ENCODE measurements around the gene RRH. TPM values are rescaled to one million over a fixed set of nuclear protein-coding genes. Genes with fewer than 3 reads are reported as not detected.

Gene RRH
- total and polyA plus RNA-seq, 4 donors, result 0.05 to 0.08 (median 0.05) TPM; not detected in 1

DNA sequence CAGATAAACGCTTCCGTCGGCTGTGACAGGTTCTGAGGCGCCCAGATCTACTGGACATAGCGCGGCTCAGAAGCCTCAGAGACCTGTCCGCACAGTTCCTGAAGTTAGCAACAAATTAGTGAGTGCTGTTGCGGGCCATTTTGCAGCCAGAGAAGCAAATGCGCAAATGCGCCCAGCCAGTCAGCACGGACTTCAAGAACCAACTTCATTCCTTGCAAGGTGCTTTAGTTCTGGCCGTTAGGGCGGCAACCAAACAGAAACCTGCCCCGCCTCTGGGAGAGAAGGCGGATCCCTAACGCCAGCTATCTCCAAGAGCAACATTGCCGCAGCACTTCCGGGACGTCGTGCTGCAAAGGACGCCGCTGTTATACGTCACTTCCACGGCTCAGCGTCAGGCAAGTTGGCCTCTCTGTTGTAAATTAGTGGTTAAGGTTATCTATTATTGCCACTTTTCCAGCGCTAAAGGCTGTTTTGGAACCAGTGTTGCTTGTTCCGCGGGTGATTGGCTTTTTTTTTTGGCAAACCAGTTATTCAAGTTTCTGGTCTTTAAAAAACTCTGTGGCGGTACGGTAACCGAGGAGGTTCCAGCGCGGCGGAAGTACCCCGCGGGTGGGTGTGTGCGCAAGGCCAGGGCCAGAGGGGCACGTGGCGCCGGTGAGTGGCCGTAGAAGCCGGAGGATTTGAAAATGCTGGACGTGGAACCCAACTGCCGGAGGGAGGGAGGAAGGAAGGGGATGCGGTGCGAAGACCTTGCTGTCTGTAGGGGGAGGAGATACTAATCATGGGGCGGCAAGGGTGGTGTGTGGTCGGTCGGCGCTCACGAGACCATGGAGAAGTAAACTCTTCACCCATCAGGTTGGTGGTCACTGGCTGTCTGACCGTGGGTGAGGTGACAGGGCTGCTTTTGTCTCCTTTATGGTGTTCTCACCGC lies 12.4 kb upstream of the RRH start, which contains the start of gene GAR1 (continued):
- TF ChIP-seq, protein P1, sequence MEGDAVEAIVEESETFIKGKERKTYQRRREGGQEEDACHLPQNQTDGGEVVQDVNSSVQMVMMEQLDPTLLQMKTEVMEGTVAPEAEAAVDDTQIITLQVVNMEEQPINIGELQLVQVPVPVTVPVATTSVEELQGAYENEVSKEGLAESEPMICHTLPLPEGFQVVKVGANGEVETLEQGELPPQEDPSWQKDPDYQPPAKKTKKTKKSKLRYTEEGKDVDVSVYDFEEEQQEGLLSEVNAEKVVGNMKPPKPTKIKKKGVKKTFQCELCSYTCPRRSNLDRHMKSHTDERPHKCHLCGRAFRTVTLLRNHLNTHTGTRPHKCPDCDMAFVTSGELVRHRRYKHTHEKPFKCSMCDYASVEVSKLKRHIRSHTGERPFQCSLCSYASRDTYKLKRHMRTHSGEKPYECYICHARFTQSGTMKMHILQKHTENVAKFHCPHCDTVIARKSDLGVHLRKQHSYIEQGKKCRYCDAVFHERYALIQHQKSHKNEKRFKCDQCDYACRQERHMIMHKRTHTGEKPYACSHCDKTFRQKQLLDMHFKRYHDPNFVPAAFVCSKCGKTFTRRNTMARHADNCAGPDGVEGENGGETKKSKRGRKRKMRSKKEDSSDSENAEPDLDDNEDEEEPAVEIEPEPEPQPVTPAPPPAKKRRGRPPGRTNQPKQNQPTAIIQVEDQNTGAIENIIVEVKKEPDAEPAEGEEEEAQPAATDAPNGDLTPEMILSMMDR (IDR thresholded peaks at IDR 0.05; ENCODE audit: low read depth, low read length, missing input control), result no peak
- TF ChIP-seq, protein P2, sequence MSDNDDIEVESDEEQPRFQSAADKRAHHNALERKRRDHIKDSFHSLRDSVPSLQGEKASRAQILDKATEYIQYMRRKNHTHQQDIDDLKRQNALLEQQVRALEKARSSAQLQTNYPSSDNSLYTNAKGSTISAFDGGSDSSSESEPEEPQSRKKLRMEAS (IDR thresholded peaks at IDR 0.05), result peak; percentile 95
- TF ChIP-seq GABPA (IDR thresholded peaks at IDR 0.05 in 1 of 2, conservative IDR thresholded peaks at IDR 0.05 in 1 of 2), result peak; percentile 90 to 99
- peak in 1 of 2 donors; percentile 25 for TF ChIP-seq HNF4A (conservative IDR thresholded peaks at IDR 0.05)
- peak; percentile 46 for TF ChIP-seq SP1 (IDR thresholded peaks at IDR 0.05)
- peak; percentile 87 for TF ChIP-seq YY1 (IDR thresholded peaks at IDR 0.05)
- TF ChIP-seq EGR1 (IDR thresholded peaks at IDR 0.05; ENCODE audit: low read depth in 2 of 2), result peak; percentile 52 to 71

DNA sequence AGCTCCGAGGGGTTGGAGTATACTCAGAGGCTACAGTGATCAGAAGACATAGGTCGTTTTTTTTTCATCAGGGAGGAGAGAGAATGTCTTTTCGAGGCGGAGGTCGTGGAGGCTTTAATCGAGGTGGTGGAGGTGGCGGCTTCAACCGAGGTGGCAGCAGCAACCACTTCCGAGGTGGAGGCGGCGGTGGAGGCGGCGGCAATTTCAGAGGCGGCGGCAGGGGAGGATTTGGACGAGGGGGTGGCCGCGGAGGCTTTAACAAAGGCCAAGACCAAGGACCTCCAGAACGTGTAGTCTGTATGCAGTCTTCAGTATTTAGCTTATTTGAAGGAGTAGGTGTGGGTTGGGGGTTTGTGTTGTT lies 11.7 kb upstream of the RRH start:
- peaks cover 2 to 20% (median 16%) of the 10 kb centered on the region in 4 donors for H3K4me1 ChIP-seq (ENCODE audit: control insufficient read depth in 4 of 4, insufficient read depth in 4 of 4, low read length in 3 of 4)
- TF ChIP-seq TAF1 (conservative IDR thresholded peaks at IDR 0.05) (no peak), RXRA (IDR thresholded peaks at IDR 0.05) (no peak), GABPA (IDR thresholded peaks at IDR 0.05 in 1 of 2, conservative IDR thresholded peaks at IDR 0.05 in 1 of 2) (no peak), HNF4A (conservative IDR thresholded peaks at IDR 0.05) (no peak)
- no peaks in the 10 kb centered on the region for H3K9me3 ChIP-seq (ENCODE audit: control insufficient read depth in 4 of 4, low read length in 3 of 4)
- under 1% methylated on average over 19 of the region's 19 CpGs for WGBS
- peak overlapping the region; percentile 81 to 97 (median 85) for H3K4me3 ChIP-seq (ENCODE audit: low read depth in 1 of 3, low read length in 3 of 3)
- H3K27ac ChIP-seq (ENCODE audit: low read depth in 1 of 2, low read length in 2 of 2), result peak overlapping the region in 1 of 2 donors; percentile 87
- DNase-seq (ENCODE audit: low spot score), result peak; percentile 52
- H3K27me3 ChIP-seq (ENCODE audit: control insufficient read depth in 4 of 4, insufficient read depth in 4 of 4, low read length in 3 of 4), result no peaks in the 10 kb centered on the region
- peak overlapping the region; percentile 82 to 84 for H3K9ac ChIP-seq (ENCODE audit: low read depth in 1 of 2, low read length in 2 of 2)
- peaks cover 2 to 15% (median 10%) of the 10 kb centered on the region in 4 donors for H3K36me3 ChIP-seq (ENCODE audit: control insufficient read depth in 4 of 4, insufficient read depth in 3 of 4, low read depth in 1 of 4, low read length in 3 of 4)

DNA sequence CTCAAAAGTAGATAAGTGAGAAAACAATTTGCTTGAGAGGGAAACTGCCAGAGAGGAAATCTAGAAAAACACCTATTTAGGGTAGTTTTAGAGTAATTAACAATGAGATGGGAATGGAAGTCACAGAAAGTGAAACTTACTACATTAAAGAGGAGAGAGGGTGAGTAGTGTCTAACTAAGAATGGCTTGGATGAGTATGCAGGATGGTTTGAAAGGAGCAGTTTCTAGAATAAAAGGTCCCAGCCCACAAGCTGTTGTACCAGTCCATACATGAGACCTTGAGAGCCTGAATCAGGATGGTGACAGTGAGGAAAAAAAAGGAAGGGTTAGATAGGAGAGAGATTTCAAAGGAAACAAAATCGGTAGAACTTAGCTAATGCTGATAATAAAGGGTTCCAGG lies 10.9 kb upstream of the RRH start:
- no peak for TF ChIP-seq RXRA (IDR thresholded peaks at IDR 0.05)
- no peak for TF ChIP-seq FOXA1 (IDR thresholded peaks at IDR 0.05)
- TF ChIP-seq, protein P3, sequence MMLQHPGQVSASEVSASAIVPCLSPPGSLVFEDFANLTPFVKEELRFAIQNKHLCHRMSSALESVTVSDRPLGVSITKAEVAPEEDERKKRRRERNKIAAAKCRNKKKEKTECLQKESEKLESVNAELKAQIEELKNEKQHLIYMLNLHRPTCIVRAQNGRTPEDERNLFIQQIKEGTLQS (IDR thresholded peaks at IDR 0.05), result no peak
- no peak for TF ChIP-seq NR2F2 (IDR thresholded peaks at IDR 0.05)
- WGBS, result 59% methylated on average over 1 of the region's 1 CpG
- H3K9me3 ChIP-seq (ENCODE audit: control insufficient read depth in 4 of 4, low read length in 3 of 4), result no peaks in the 10 kb centered on the region
- H3K27me3 ChIP-seq (ENCODE audit: control insufficient read depth in 4 of 4, insufficient read depth in 4 of 4, low read length in 3 of 4), result no peaks in the 10 kb centered on the region
- no peak overlapping the region for H3K27ac ChIP-seq (ENCODE audit: low read depth in 1 of 2, low read length in 2 of 2)
- H3K4me3 ChIP-seq (ENCODE audit: low read depth in 1 of 3, low read length in 3 of 3), result no peak overlapping the region
- peaks cover 2 to 18% (median 11%) of the 10 kb centered on the region in 4 donors for H3K36me3 ChIP-seq (ENCODE audit: control insufficient read depth in 4 of 4, insufficient read depth in 3 of 4, low read depth in 1 of 4, low read length in 3 of 4)
- H3K9ac ChIP-seq (ENCODE audit: low read depth in 1 of 2, low read length in 2 of 2), result no peak overlapping the region
- H3K4me1 ChIP-seq (ENCODE audit: control insufficient read depth in 4 of 4, insufficient read depth in 4 of 4, low read length in 3 of 4), result peaks cover 2 to 20% (median 16%) of the 10 kb centered on the region in 4 donors
- DNase-seq (ENCODE audit: low spot score), result no peak

DNA sequence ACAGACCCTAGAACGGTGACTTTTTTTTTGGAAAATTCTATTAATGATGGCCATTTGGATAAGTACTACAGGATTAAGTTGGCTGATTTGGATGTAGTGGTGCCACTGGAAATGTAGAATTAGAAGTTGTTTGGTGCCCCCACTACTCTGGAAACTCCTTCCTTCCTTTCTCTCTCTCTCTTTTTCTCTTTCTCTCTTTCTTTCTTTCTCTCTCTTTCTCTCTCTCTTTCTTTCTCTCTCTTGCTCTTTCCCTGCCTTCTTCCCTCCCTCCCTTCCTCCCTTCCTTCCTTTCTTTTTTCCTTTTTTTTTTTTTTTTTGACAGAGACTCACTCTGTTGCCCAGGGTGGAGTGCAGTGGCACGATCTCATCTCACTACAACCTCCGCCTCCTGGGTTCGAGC lies 9.5 kb upstream of the RRH start:
- Histone ChIP-seq H3K9me3 (ENCODE audit: control insufficient read depth in 4 of 4, low read length in 3 of 4) (no peaks in the 10 kb centered on the region), H3K27ac (ENCODE audit: low read depth in 1 of 2, low read length in 2 of 2) (no peak overlapping the region), H3K9ac (ENCODE audit: low read depth in 1 of 2, low read length in 2 of 2) (no peak overlapping the region), H3K4me1 (ENCODE audit: control insufficient read depth in 4 of 4, insufficient read depth in 4 of 4, low read length in 3 of 4) (peaks cover 2 to 20% (median 16%) of the 10 kb centered on the region in 4 donors), H3K4me3 (ENCODE audit: low read depth in 1 of 3, low read length in 3 of 3) (no peak overlapping the region), H3K36me3 (ENCODE audit: control insufficient read depth in 4 of 4, insufficient read depth in 3 of 4, low read depth in 1 of 4, low read length in 3 of 4) (peaks cover 5 to 28% (median 17%) of the 10 kb centered on the region in 4 donors), H3K27me3 (ENCODE audit: control insufficient read depth in 4 of 4, insufficient read depth in 4 of 4, low read length in 3 of 4) (no peaks in the 10 kb centered on the region)
- 97% methylated on average over 4 of the region's 4 CpGs for WGBS
- DNase-seq (ENCODE audit: low spot score), result no peak
- TF ChIP-seq GABPA (IDR thresholded peaks at IDR 0.05 in 1 of 2, conservative IDR thresholded peaks at IDR 0.05 in 1 of 2) (no peak), JUND (IDR thresholded peaks at IDR 0.05) (no peak), RAD21 (IDR thresholded peaks at IDR 0.05) (no peak), FOXA2 (IDR thresholded peaks at IDR 0.05) (no peak), YY1 (IDR thresholded peaks at IDR 0.05) (no peak), HNF4G (IDR thresholded peaks at IDR 0.05) (no peak), NR2F2 (IDR thresholded peaks at IDR 0.05) (no peak)
- TF ChIP-seq, protein P4, sequence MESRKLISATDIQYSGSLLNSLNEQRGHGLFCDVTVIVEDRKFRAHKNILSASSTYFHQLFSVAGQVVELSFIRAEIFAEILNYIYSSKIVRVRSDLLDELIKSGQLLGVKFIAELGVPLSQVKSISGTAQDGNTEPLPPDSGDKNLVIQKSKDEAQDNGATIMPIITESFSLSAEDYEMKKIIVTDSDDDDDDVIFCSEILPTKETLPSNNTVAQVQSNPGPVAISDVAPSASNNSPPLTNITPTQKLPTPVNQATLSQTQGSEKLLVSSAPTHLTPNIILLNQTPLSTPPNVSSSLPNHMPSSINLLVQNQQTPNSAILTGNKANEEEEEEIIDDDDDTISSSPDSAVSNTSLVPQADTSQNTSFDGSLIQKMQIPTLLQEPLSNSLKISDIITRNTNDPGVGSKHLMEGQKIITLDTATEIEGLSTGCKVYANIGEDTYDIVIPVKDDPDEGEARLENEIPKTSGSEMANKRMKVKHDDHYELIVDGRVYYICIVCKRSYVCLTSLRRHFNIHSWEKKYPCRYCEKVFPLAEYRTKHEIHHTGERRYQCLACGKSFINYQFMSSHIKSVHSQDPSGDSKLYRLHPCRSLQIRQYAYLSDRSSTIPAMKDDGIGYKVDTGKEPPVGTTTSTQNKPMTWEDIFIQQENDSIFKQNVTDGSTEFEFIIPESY (IDR thresholded peaks at IDR 0.05), result no peak
- TF ChIP-seq, protein P1 (IDR thresholded peaks at IDR 0.05; ENCODE audit: low read depth, low read length, missing input control), result no peak
- TF ChIP-seq, protein P3 (IDR thresholded peaks at IDR 0.05), result no peak

All from liver (tissue), 9 donors.